Progenitor cell of endocrine pancreas (in vitro differentiated cells): Measurements from ENCODE around the gene KRT222. TPM values are rescaled to one million over a fixed set of nuclear protein-coding genes. Genes with fewer than 3 reads are reported as not detected.

Source experiments
- DNase-seq: peaks from one replicate; pipeline ENCODE4 v3.0.0; 2021; ENCODE audit warnings: low spot score; ENCODE audit not compliant: unreplicated experiment
- H3K27ac Mint-ChIP-seq: 2 replicates; pipeline ENCODE4 v1.8.0; 2021; ENCODE audit warnings: mild to moderate bottlenecking, moderate library complexity, mixed read lengths
- H3K27me3 Mint-ChIP-seq: 2 replicates; pipeline ENCODE4 v1.8.0; 2021; ENCODE audit warnings: mixed read lengths
- H3K36me3 Mint-ChIP-seq: 2 replicates; pipeline ENCODE4 v1.8.0; 2022; ENCODE audit warnings: mixed read lengths; ENCODE audit not compliant: insufficient read depth
- H3K4me1 Mint-ChIP-seq: 2 replicates; pipeline ENCODE4 v1.8.0; 2021; ENCODE audit warnings: low read depth, mixed read lengths
- H3K4me3 Mint-ChIP-seq: 2 replicates; pipeline ENCODE4 v1.8.0; 2021; ENCODE audit warnings: low read depth, mild to moderate bottlenecking, moderate library complexity, mixed read lengths
- H3K9me3 Mint-ChIP-seq: 2 replicates; pipeline ENCODE4 v1.8.0; 2021; ENCODE audit warnings: low read depth, mixed read lengths
- CTCF ChIP-seq: fragments of 200-600 bp; sonication (generic); IDR thresholded peaks from one replicate; pipeline ENCODE4 v1.5.0; 2021; ENCODE audit warnings: antibody characterized with exemption, mild to moderate bottlenecking; ENCODE audit not compliant: unreplicated experiment
- total RNA-seq: library from RNA; stranded (reverse); gene quantifications from 2 replicates; pipeline ENCODE4 v1.2.1, GENCODE V29; 2021

KRT222 gene
- total RNA-seq, 1 donor from 2014 or later: 0.36 TPM

- H3K27me3 Mint-ChIP-seq: peaks cover 2% of the 10 kb centered on the region
- TF ChIP-seq CTCF: no peak
- peaks cover 6% of the 10 kb centered on the region for H3K4me1 Mint-ChIP-seq
- H3K9me3 Mint-ChIP-seq: no peaks in the 10 kb centered on the region
- H3K36me3 Mint-ChIP-seq: no peaks in the 10 kb centered on the region
- H3K4me3 Mint-ChIP-seq: no peak overlapping the region
- H3K27ac Mint-ChIP-seq: no peak overlapping the region
- DNase-seq: no peak
These were observed 37.3 kb upstream of the KRT222 start for GRCh38 chr17:40702271-40702670.

- DNase-seq: no peak
- no peak overlapping the region for H3K27ac Mint-ChIP-seq
- H3K4me1 Mint-ChIP-seq: peaks cover 21% of the 10 kb centered on the region
- H3K36me3 Mint-ChIP-seq: no peaks in the 10 kb centered on the region
- no peak overlapping the region for H3K4me3 Mint-ChIP-seq
- no peaks in the 10 kb centered on the region for H3K9me3 Mint-ChIP-seq
- TF ChIP-seq CTCF: no peak
- peaks cover 2% of the 10 kb centered on the region for H3K27me3 Mint-ChIP-seq
These were observed 34.9 kb upstream of the KRT222 start for GRCh38 chr17:40699853-40700252.

GRCh38 chr17:40699371-40699770 is 34.4 kb upstream of the KRT222 start:
- no peak for DNase-seq
- H3K36me3 Mint-ChIP-seq: no peaks in the 10 kb centered on the region
- no peak overlapping the region for H3K4me3 Mint-ChIP-seq
- no peaks in the 10 kb centered on the region for H3K9me3 Mint-ChIP-seq
- no peak for TF ChIP-seq CTCF
- peaks cover 25% of the 10 kb centered on the region for H3K4me1 Mint-ChIP-seq
- H3K27ac Mint-ChIP-seq: no peak overlapping the region
- no peaks in the 10 kb centered on the region for H3K27me3 Mint-ChIP-seq

GRCh38 chr17:40697297-40697696 is 32.3 kb upstream of the KRT222 start:
- Mint-ChIP-seq H3K4me1 (peaks cover 27% of the 10 kb centered on the region), H3K27me3 (no peaks in the 10 kb centered on the region), H3K27ac (no peak overlapping the region), H3K36me3 (no peaks in the 10 kb centered on the region), H3K9me3 (no peaks in the 10 kb centered on the region), H3K4me3 (no peak overlapping the region)
- DNase-seq: no peak
- no peak for TF ChIP-seq CTCF

- peaks cover 27% of the 10 kb centered on the region for H3K4me1 Mint-ChIP-seq
- no peak overlapping the region for H3K4me3 Mint-ChIP-seq
- DNase-seq: no peak
These were observed 31.7 kb upstream of the KRT222 start for GRCh38 chr17:40696651-40697072.

More at GRCh38 chr17:40696651-40697072, 31.7 kb upstream of the KRT222 start:
- TF ChIP-seq CTCF: no peak
- no peaks in the 10 kb centered on the region for H3K9me3 Mint-ChIP-seq
- no peaks in the 10 kb centered on the region for H3K27me3 Mint-ChIP-seq
- no peak overlapping the region for H3K27ac Mint-ChIP-seq
- H3K36me3 Mint-ChIP-seq: no peaks in the 10 kb centered on the region
